H1 (cell line): ENCODE results near the gene CHMP4B. TPM values are rescaled to one million over a fixed set of nuclear protein-coding genes. Genes with fewer than 3 reads are reported as not detected.

Source experiments
- BCL11A ChIP-seq, 2 experiments: IDR thresholded peaks; one replicate each; pipeline ENCODE4 v1.6.1; 2011; ENCODE audit warnings: low read depth in 2 of 2, low read length in 2 of 2, mild to moderate bottlenecking in 2 of 2
- CBX5 ChIP-seq: fragments of 300-800, 300-1000 bp; sonication (generic); IDR thresholded peaks from 2 replicates; pipeline ENCODE4 v1.7.1; 2016; ENCODE audit warnings: antibody characterized with exemption, low read length, low read depth
- CBX8 ChIP-seq: fragments of 300-800, 300-1000 bp; sonication (generic); IDR thresholded peaks from 2 replicates; pipeline ENCODE4 v1.7.1; 2016; ENCODE audit warnings: low read depth, low read length, borderline replicate concordance
- CEBPB ChIP-seq: IDR thresholded peaks from 2 replicates; pipeline ENCODE4 v1.6.1; 2012; ENCODE audit warnings: low read depth, low read length
- CHD2 ChIP-seq: IDR thresholded peaks from 2 replicates; pipeline ENCODE4 v1.6.1; 2012; ENCODE audit warnings: low read length, improper control_type of control experiment
- CREB1 ChIP-seq: IDR thresholded peaks from 2 replicates; pipeline ENCODE4 v1.6.1; 2012; ENCODE audit warnings: inconsistent platforms
- CTBP2 ChIP-seq: IDR thresholded peaks from 2 replicates; pipeline ENCODE4 v1.7.0; 2011; ENCODE audit warnings: borderline replicate concordance, mild to moderate bottlenecking, moderate library complexity, mixed read lengths, low read length; ENCODE audit not compliant: insufficient read depth, insufficient read length
- CTCF ChIP-seq, 3 experiments: IDR thresholded peaks; 1 replicate in 2 of 3; 2 replicates in 1 of 3; pipeline versions ENCODE4 v1.5.1 to v1.6.1; 2011; ENCODE audit warnings: low read length in 3 of 3, mild to moderate bottlenecking in 3 of 3, inconsistent platforms in 2 of 3, low read depth in 1 of 3, moderate library complexity in 1 of 3; ENCODE audit not compliant: insufficient read depth in 1 of 3; ENCODE audit errors: control extremely low read depth in 1 of 3
- EP300 ChIP-seq, 2 experiments: IDR thresholded peaks; 1 replicate in 1 of 2; 2 replicates in 1 of 2; pipeline ENCODE4 v1.6.1; 2011 to 2012; ENCODE audit warnings: low read depth in 2 of 2, low read length in 2 of 2, mild to moderate bottlenecking in 2 of 2, borderline replicate concordance in 1 of 2, inconsistent platforms in 1 of 2, moderate library complexity in 1 of 2
- GTF2F1 ChIP-seq: IDR thresholded peaks from 2 replicates; pipeline ENCODE4 v1.6.1; 2012; ENCODE audit warnings: low read depth, low read length, improper control_type of control experiment, borderline replicate concordance
- JUND ChIP-seq: IDR thresholded peaks from 2 replicates; pipeline ENCODE4 v1.6.1; 2011; ENCODE audit warnings: mild to moderate bottlenecking, improper control_type of control experiment, low read length
- KDM4A ChIP-seq: IDR thresholded peaks from one replicate; pipeline ENCODE4 v1.7.1; 2012; ENCODE audit warnings: low read depth, mild to moderate bottlenecking, moderate library complexity, low read length, inconsistent platforms; ENCODE audit not compliant: severe bottlenecking
- POLR2A ChIP-seq, 2 experiments: IDR thresholded peaks; 1 replicate in 1 of 2; 2 replicates in 1 of 2; pipeline ENCODE4 v1.6.1; 2011; ENCODE audit warnings: low read depth in 2 of 2, low read length in 2 of 2, mild to moderate bottlenecking in 2 of 2; ENCODE audit errors: control extremely low read depth in 1 of 2
- POLR2AphosphoS5 ChIP-seq: IDR thresholded peaks from 2 replicates; pipeline ENCODE4 v1.6.1; 2011; ENCODE audit warnings: low read depth, low read length
- RNF2 ChIP-seq: fragments of 200-900, 300-1000 bp; sonication (generic); IDR thresholded peaks from 2 replicates; pipeline ENCODE4 v1.7.1; 2016; ENCODE audit warnings: borderline replicate concordance, low read depth, mild to moderate bottlenecking, antibody characterized with exemption, low read length; ENCODE audit not compliant: poor library complexity, severe bottlenecking; ENCODE audit errors: missing control alignments
- SIRT6 ChIP-seq: IDR thresholded peaks from one replicate; pipeline ENCODE4 v1.7.1; 2012; ENCODE audit warnings: low read length, inconsistent platforms
- SP2 ChIP-seq: IDR thresholded peaks from 2 replicates; pipeline ENCODE4 v1.6.1; 2012; ENCODE audit warnings: mild to moderate bottlenecking, low read length, inconsistent platforms
- SUZ12 ChIP-seq: fragments of 200-600 bp; sonication (generic); IDR thresholded peaks from 2 replicates; pipeline ENCODE4 v1.6.1; 2012; ENCODE audit warnings: mild to moderate bottlenecking, inconsistent platforms, low read length, moderate library complexity, mixed read lengths
- TAF1 ChIP-seq: IDR thresholded peaks from 2 replicates; pipeline ENCODE4 v1.6.1; 2011; ENCODE audit warnings: mild to moderate bottlenecking, low read depth, low read length
- TBP ChIP-seq: IDR thresholded peaks from 2 replicates; pipeline ENCODE4 v1.6.1; 2011; ENCODE audit warnings: low read depth, low read length, improper control_type of control experiment
- TCF12 ChIP-seq: IDR thresholded peaks from 2 replicates; pipeline ENCODE4 v1.6.1; 2011; ENCODE audit warnings: low read depth, mild to moderate bottlenecking, low read length
- TEAD4 ChIP-seq: IDR thresholded peaks from 2 replicates; pipeline ENCODE4 v1.6.1; 2012; ENCODE audit warnings: low read depth, low read length, inconsistent platforms, mixed read lengths
- polyA plus RNA-seq, 7 experiments: library from polyadenylated mRNA; depleted of rRNA in 3 of 7; stranded (reverse) in 5 of 7; unstranded in 2 of 7; fragments of >200 nt in 5 of 7; fragments of 200-250 nt in 2 of 7; gene quantifications; 1 replicate in 5 of 7; 2 replicates in 1 of 7; 4 replicates in 1 of 7; pipeline versions ENCODE4 v1.2.1 to v1.2.3, GENCODE V29; 2011 to 2013; ENCODE audit warnings: missing spikeins in 2 of 7, mixed read lengths in 2 of 7
- total RNA-seq: library from RNA; stranded (reverse); fragmentation: NEBNext Ultra II Directional; extraction: Animal tissue kit (Norgen Biotek cat#: 25700); gene quantifications from 2 replicates; pipeline ENCODE4 v1.2.1, GENCODE V29; 2021

The CHMP4B gene
- total and polyA plus RNA-seq, 2 of the 8 experiments (the other 6 are each of a cell fraction or from before 2014, with no cell fraction given): 38.6 to 66.3 TPM

- TF ChIP-seq CTCF (IDR thresholded peaks at IDR 0.05; ENCODE audit: control extremely low read depth in 1 of 3, insufficient read depth in 1 of 3, low read depth in 1 of 3, low read length in 3 of 3) (peak; percentile 84 to 89 (median 88)), CBX5 (no peak), SUZ12 (no peak), JUND (no peak), TCF12 (peak; percentile 14; the same call in 1 of the 2 replicates), GTF2F1 (no peak), TEAD4 (no peak), SP2 (no peak), CBX8 (no peak), TAF1 (no peak), KDM4A (no peak), BCL11A (IDR thresholded peaks at IDR 0.05; ENCODE audit: low read depth in 2 of 2, low read length in 2 of 2) (no peak), CEBPB (no peak), CHD2 (no peak), POLR2A (IDR thresholded peaks at IDR 0.05; ENCODE audit: control extremely low read depth in 1 of 2, low read depth in 2 of 2, low read length in 2 of 2) (no peak), TBP (peak; percentile 26; the same call in 1 of the 2 replicates), SIRT6 (no peak), CTBP2 (no peak), POLR2AphosphoS5 (no peak), RNF2 (no peak), CREB1 (peak; percentile 81), EP300 (IDR thresholded peaks at IDR 0.05; ENCODE audit: borderline replicate concordance in 1 of 2, low read depth in 2 of 2, low read length in 2 of 2) (no peak)
These were observed 51.7 kb downstream of the CHMP4B start (continued) for GRCh38 chr20:33862709-33863403.
